Glomerular endothelial cell (primary cell): Measurements from ENCODE around the gene SELENOH. TPM values are rescaled to one million over a fixed set of nuclear protein-coding genes. Genes with fewer than 3 reads are reported as not detected.

Source experiments
- DNase-seq: peaks from one replicate; pipeline ENCODE4 v3.0.0-alpha.2; 2011; ENCODE audit warnings: low read depth, low spot score; ENCODE audit errors: extremely low read depth
- total RNA-seq: library from RNA; depleted of rRNA; stranded (reverse); fragments of >200 nt; gene quantifications from 2 replicates; pipeline ENCODE4 v1.2.3, GENCODE V29; 2015

The SELENOH gene
- total RNA-seq, 1 donor from 2014 or later, result 160 TPM

GRCh38 chr11:57745206-57745605 is 3.9 kb downstream of the SELENOH start:
- DNase-seq, result no peak

GRCh38 chr11:57746920-57747319 is 5.6 kb downstream of the SELENOH start:
- DNase-seq, result no peak

GRCh38 chr11:57751176-57751575 is 9.9 kb downstream of the SELENOH start:
- no peak for DNase-seq

DNA sequence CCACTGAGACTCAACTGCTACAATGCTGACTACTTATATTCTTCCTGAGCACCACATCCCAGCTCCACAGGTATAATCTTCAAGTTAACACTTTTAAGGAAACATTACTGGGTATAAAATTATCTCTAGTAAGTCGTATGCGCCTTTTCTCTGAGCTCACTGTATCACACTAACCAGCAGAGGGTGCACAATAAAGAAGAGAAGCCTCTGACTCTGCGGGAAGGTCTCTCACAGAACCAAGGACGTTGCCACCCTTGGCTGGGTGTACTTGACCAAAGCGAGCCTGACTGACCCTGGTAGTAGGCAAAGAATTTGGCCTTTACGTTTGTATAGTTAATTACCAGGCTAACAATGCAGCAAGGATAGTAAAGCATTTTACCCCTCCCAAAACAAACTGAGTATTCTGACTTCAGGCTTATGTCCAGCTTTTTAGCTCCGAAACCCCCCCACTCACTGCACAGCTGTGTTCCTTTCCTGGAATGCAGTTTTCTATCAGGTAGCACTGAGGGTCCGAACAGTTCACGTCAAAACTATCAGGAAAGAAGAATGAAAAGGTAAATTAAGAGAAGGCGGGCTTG is 10.5 kb downstream of the SELENOH start, which contains the start of gene BTBD18:
TSS of gene BTBD18 (minus strand) at position 144 of the 578 bp plus-strand sequence. CDS start 631 bp downstream, outside the sequence.
- no peak for DNase-seq

DNA sequence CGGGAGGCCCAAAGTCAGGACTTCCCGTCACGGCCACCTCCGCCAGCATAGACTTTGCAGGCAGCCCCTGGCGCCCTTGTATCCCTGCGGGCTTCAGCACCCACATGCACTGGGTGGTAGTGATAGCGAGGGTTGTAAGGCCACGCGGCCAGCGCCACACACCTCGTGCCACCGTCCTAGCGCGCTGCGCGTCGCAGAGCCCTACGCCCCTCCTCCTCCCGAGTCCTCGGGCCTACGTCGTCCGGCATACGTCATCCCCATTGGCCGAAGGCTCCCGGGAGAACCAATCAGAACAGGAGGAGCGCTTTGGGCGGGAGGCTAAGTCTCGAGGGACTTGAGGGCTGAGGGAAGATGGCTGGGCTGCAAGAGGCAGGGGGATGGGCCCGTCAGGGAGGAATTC is 11.7 kb downstream of the SELENOH start:
- no peak for DNase-seq

DNA sequence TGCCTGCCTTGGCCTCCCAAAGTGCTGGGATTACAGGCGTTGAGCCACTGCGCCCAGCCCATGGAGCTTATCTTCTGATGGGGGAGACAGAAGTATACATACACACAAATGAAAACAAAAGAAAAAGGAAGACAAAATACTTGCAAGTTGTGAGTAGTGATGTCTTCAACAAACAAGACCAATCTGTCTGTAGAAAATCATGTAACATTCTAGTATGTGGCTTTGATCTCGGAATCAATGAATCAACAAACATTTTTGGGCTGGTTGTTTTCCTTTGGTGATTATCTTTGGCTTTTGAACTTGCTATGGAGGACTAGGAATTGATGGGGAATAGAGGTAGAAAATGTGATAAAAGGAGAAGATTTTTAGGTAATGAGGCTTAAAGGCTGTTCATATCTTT is 16.9 kb downstream of the SELENOH start:
- no peak for DNase-seq

- peak; percentile 97 for DNase-seq
These were observed 20.3 kb downstream of the SELENOH start, which contains the start of gene CTNND1 for GRCh38 chr11:57761301-57762234. Gene CTNND1, plus strand, starts transcription at chr11:57761802. Its CDS starts 29,677 bp downstream, at chr11:57791479.

GRCh38 chr11:57762235-57762861 is 21.1 kb downstream of the SELENOH start:
- DNase-seq, result no peak

GRCh38 chr11:57763568-57763967 is 22.3 kb downstream of the SELENOH start:
- no peak for DNase-seq

- DNase-seq, result no peak
These were observed 22.7 kb downstream of the SELENOH start for GRCh38 chr11:57764021-57764420.

DNA sequence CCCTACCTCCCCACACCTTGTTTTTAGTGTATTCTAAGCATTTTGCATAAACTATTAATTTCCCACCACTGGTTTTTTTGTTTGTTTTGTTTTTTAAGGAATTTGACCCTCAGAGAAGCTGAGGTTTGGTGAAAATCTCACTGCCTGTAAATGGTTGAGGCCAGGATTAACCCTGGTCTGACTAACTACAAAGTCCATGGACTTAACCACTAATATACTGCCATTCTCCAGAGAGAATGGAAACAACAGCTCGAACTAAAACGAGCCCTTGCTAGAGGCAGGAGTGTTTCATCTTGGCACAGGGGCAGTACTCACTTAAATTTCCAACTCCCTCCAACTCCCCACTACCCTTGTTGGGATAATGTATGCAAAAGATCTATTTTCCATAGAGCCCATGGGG is 23.3 kb downstream of the SELENOH start:
- no peak for DNase-seq

GRCh38 chr11:57764972-57765371 is 23.7 kb downstream of the SELENOH start:
- no peak for DNase-seq

DNA sequence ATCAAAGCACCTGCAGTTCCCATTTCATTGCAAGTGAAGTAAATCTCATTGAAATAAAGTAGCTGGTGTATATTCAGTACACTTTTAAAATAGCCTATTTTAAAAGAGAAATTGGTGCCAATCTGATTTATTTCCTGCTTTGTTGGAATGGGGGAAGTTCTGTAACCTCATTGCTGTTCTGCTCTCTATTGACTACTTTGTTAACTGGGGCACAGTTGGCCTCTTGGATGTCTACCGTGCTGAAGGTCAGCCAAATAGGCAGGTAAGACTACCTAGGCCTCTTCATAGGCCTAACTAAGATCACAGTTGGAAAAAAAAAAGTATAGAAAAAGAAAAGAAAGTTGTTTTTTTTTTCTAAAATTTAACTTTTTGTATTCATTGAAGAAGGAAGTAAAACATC is 29.5 kb downstream of the SELENOH start:
- DNase-seq, result no peak

- no peak for DNase-seq
These were observed 30.1 kb downstream of the SELENOH start for GRCh38 chr11:57771365-57771764.

GRCh38 chr11:57772562-57772961 is 31.3 kb downstream of the SELENOH start:
- DNase-seq, result no peak

- DNase-seq, result no peak
These were observed 31.8 kb downstream of the SELENOH start for GRCh38 chr11:57773026-57773598.

GRCh38 chr11:57775491-57775890 is 34.2 kb downstream of the SELENOH start:
- no peak for DNase-seq

GRCh38 chr11:57776031-57776521 is 34.8 kb downstream of the SELENOH start:
- DNase-seq, result no peak

GRCh38 chr11:57776577-57777210 is 35.4 kb downstream of the SELENOH start:
- DNase-seq, result no peak

DNA sequence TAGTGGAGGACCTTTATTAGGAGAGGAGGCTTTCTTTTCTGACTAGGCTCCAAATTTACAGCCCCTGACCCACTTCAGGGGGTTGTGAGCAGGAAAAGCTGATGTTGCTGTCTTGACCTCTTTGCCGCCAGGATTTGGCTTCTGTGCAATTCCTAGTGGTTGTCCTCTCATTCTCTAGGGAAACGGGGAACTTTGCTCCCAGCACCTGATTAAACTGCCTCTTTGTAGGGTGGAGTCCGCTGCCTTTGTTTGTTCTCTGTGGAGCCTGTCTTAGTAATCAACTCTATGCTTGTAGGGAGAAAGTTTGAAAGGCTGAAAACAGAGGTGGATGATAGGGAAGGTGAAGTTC is 36.7 kb downstream of the SELENOH start:
- no peak for DNase-seq
